GM18502 (cell line): ENCODE measurements around the gene ADAMTSL1.

Experiments used
- ATAC-seq: cut with Tn5 transposase; IDR thresholded peaks from one replicate; pipeline ENCODE4 v1.9.1; 2021; ENCODE audit warnings: mild to moderate bottlenecking; ENCODE audit not compliant: unreplicated experiment, poor library complexity

ADAMTSL1 gene

GRCh38 chr9:18549772-18550171 lies 75.8 kb downstream of the ADAMTSL1 start:
- ATAC-seq, result no peak

GRCh38 chr9:18550286-18550685 lies 76.3 kb downstream of the ADAMTSL1 start:
- ATAC-seq, result no peak

GRCh38 chr9:18554244-18554643 lies 80.3 kb downstream of the ADAMTSL1 start:
- ATAC-seq, result no peak

- no peak for ATAC-seq
Measured at GRCh38 chr9:18555105-18555883, 81.3 kb downstream of the ADAMTSL1 start.

- ATAC-seq, result no peak
Measured at GRCh38 chr9:18564018-18564880, 90.3 kb downstream of the ADAMTSL1 start.

GRCh38 chr9:18566121-18566520 lies 92.2 kb downstream of the ADAMTSL1 start:
- ATAC-seq, result no peak

- no peak for ATAC-seq
Measured at GRCh38 chr9:18568973-18569372, 95.0 kb downstream of the ADAMTSL1 start.

GRCh38 chr9:18569941-18570630 lies 96.1 kb downstream of the ADAMTSL1 start:
- ATAC-seq, result no peak

- no peak for ATAC-seq
Measured at GRCh38 chr9:18573021-18573556, 99.1 kb downstream of the ADAMTSL1 start.

GRCh38 chr9:18575686-18576085 lies 101.7 kb downstream of the ADAMTSL1 start:
- ATAC-seq, result no peak

- no peak for ATAC-seq
Measured at GRCh38 chr9:18579536-18579935, 105.6 kb downstream of the ADAMTSL1 start.

- no peak for ATAC-seq
Measured at GRCh38 chr9:18580151-18580550, 106.2 kb downstream of the ADAMTSL1 start.

GRCh38 chr9:18585996-18586395 lies 112.0 kb downstream of the ADAMTSL1 start:
- no peak for ATAC-seq

GRCh38 chr9:18588002-18588401 lies 114.0 kb downstream of the ADAMTSL1 start:
- ATAC-seq, result no peak

GRCh38 chr9:18591261-18591660 lies 117.3 kb downstream of the ADAMTSL1 start:
- no peak for ATAC-seq

- ATAC-seq, result no peak
Measured at GRCh38 chr9:18594837-18595236, 120.9 kb downstream of the ADAMTSL1 start.

- ATAC-seq, result no peak
Measured at GRCh38 chr9:18595597-18595996, 121.6 kb downstream of the ADAMTSL1 start.

- no peak for ATAC-seq
Measured at GRCh38 chr9:18596920-18597319, 123.0 kb downstream of the ADAMTSL1 start.

- ATAC-seq, result no peak
Measured at GRCh38 chr9:18598969-18599368, 125.0 kb downstream of the ADAMTSL1 start.

GRCh38 chr9:18601026-18601425 lies 127.1 kb downstream of the ADAMTSL1 start:
- ATAC-seq, result no peak

- no peak for ATAC-seq
Measured at GRCh38 chr9:18601956-18602355, 128.0 kb downstream of the ADAMTSL1 start.
